HG03342 (cell line): ENCODE results near the gene ADAMTS6.

Source experiments
- ATAC-seq: cut with Tn5 transposase; IDR thresholded peaks from one replicate; pipeline ENCODE4 v1.9.1; 2021; ENCODE audit warnings: mild to moderate bottlenecking, moderate library complexity; ENCODE audit not compliant: unreplicated experiment

Gene ADAMTS6

GRCh38 chr5:65111961-65112658 is 369.6 kb downstream of the ADAMTS6 start:
- ATAC-seq: no peak

- ATAC-seq: no peak
These were observed 372.7 kb downstream of the ADAMTS6 start for GRCh38 chr5:65108786-65109743.

- peak; percentile 43 for ATAC-seq
These were observed 376.4 kb downstream of the ADAMTS6 start for GRCh38 chr5:65105301-65105700.

- ATAC-seq: no peak
These were observed 376.9 kb downstream of the ADAMTS6 start for GRCh38 chr5:65104831-65105230.

- ATAC-seq: no peak
These were observed 377.8 kb downstream of the ADAMTS6 start for GRCh38 chr5:65103756-65104440.

- peak; percentile 69 for ATAC-seq
These were observed 378.6 kb downstream of the ADAMTS6 start for GRCh38 chr5:65102976-65103711.

GRCh38 chr5:65102371-65102975 is 379.2 kb downstream of the ADAMTS6 start:
- peak; percentile 15 for ATAC-seq

- ATAC-seq: no peak
These were observed 380.1 kb downstream of the ADAMTS6 start for GRCh38 chr5:65101632-65102100.

DNA sequence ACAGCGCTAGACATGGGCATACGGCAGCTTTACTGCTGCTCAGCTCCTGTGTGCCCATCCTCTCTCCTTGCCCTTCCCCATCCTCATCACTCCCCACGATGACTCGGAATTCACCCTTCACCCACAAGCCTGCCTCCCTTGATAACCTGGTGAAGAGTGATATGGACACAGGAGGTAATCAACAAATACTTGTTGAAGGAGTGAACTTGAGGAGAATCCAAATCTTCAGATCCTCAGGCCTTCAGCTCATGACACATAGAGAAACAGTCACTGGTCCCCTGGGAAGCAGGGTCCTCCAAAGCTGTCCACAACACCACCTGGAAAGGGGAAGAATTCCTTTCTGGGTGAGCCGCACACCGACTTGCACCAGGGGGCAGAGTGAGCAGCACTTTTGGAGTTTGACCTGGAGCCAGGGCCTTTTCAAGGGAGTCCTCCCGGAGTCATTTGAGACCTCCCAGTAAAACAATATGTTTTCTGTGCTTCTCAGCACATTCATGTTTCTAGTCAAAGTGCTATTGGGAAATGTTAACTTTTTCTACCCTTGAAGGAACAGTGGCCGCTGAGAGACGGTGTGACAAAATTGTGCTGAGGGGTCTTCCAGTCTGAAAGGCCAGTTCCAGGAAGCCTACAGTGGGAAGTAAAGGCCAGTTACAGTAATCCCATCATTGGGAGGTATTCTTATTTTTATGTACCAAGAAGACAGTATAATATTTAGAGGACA is 380.6 kb downstream of the ADAMTS6 start:
- ATAC-seq: no peak
